HG02763 (cell line): ENCODE data around the gene TUT1.

ENCODE experiments used
- ATAC-seq: cut with Tn5 transposase; IDR thresholded peaks from one replicate; pipeline ENCODE4 v1.9.1; 2021; ENCODE audit warnings: mild to moderate bottlenecking, moderate library complexity; ENCODE audit not compliant: unreplicated experiment

TUT1 gene

DNA sequence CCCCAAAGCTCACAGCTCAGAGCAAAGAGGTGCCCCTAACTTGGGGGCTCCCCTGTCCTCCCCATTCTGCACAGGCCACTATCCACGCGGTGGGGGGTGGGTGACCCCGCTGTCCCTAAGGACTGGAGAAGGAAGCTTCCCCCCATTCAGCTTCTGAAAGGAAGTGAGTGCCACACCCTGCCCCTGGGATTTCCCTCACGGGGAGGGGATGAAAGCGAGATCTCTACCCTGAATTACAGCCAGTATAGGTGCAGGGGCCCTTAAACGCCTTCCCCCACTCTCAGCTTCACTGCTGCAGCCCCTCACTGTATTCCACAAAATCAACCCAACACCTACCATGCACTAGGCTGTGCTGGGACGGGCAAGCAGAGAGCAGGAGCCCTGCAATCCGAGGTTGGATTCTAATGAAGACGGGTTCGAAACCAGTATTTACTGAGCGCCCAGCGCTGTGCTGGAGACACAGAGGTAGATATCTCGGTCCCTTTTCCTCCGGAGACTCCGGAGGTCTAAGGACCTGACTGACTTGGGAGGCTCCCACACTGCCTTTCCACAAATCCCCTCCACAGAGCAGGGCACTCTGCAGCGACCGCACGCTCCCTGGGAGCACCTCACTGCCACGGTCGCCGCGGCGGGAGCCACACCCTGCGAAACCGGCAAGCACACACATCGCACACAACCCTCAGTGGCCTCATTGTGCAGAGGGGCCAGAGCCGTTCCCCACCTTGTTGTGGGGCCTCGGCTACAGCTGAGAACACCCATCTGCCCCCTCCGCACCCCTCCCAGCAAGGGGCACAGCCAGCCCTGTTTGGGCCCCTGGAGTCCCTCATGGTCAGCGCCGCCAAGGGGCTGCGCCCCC is 46.5 kb downstream of the TUT1 start:
- ATAC-seq = no peak

GRCh38 chr11:62543680-62544444 is 47.5 kb downstream of the TUT1 start:
- ATAC-seq = no peak

- no peak for ATAC-seq
Observed at GRCh38 chr11:62542750-62543567, 48.4 kb downstream of the TUT1 start.

GRCh38 chr11:62542111-62542745 is 49.1 kb downstream of the TUT1 start:
- ATAC-seq = no peak

- ATAC-seq = peak; percentile 35
Observed at GRCh38 chr11:62540804-62541701, 50.3 kb downstream of the TUT1 start.

GRCh38 chr11:62539238-62539925 is 51.9 kb downstream of the TUT1 start:
- no peak for ATAC-seq

GRCh38 chr11:62538470-62539237 is 52.7 kb downstream of the TUT1 start:
- no peak for ATAC-seq

DNA sequence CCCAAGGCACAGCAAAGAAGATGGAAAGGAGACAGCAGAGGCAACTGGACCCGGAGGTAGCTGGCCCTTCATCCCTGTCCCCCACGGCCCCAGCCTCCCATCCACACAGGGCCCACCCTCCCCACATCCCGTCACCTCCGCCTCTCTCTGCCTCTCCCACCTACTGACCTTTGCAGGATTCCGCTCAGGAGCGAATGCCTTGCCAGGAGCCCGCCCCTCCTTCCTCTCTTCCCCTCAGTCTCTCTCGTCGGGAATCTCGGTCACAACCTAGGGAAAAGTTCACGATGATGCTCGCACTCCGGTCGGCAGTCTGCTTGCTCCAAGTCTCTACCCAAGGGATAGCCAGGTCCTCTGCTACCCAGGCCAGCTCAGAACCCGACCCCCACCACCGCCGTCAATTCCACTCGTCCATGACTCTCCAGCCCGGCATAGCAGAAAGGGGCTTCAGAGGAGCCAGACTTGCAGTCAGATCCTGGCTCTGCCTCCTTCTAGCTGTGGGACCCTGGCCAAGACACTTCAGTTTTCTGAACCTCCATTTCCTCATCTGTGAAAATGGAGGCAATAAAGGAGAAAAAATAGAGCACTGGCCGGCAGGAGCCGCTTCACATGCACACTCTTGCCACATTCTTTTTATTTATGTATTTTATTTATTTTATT is 54.9 kb downstream of the TUT1 start:
- ATAC-seq = no peak

GRCh38 chr11:62535802-62536201 is 55.5 kb downstream of the TUT1 start:
- no peak for ATAC-seq

DNA sequence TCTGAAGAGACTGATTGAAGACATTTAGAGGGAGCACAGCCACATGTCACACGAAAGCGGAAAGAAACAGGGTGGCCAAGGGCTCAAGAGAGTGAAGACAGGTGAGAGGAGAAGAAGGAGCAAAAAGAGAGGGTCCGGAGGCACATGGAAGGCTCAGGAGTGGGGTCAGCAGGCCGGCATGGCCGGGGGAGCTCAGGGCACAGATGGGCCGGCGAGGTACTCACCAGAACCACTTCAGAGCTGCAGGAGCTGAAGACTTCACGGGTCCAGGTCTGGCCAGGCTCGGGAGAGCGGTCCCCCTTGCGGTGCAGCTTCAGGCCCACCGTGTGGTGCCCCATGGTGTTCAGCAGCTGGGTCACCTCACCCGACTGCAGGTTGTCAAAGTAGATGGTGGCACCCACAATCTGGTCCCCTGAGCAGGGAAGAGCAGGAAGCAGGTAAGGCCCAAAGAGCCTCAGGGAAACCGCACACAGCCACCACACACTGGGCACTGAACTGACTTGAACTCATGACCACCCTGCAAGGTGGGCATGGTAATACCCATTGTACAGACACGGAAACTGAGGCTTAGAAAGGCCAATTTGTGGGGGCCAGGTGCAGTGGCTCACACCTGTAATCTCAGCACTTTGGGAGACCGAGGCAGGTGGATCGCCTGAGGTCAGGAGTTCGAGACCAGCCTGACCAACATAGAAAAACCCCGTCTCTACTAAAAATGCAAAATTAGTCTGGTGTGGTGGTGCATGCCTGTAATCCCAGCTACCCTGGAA is 56.4 kb downstream of the TUT1 start:
- ATAC-seq = no peak

- no peak for ATAC-seq
Observed at GRCh38 chr11:62532096-62532495, 59.2 kb downstream of the TUT1 start.
